ENCODE results near the gene TRIM71.
"Not testable (repeated sequence)": the region's sequence is repeated elsewhere in the genome, so short reads cannot be mapped to it uniquely, and the experiment has no call there.

Gene TRIM71

GRCh38 chr3:32817558-32818228, at the start of gene TRIM71:
Gene TRIM71, plus strand, starts transcription at chr3:32817997. Its CDS starts 84 bp downstream, at chr3:32818081.
- DNase-seq, result no peak

- DNase-seq, result no peak
Observed at GRCh38 chr3:32778389-32778788, 39.4 kb upstream of the TRIM71 start.

GRCh38 chr3:32780071-32780734, 37.6 kb upstream of the TRIM71 start:
- DNase-seq, result no peak

GRCh38 chr3:32780735-32781210, 37.0 kb upstream of the TRIM71 start:
- no peak for DNase-seq

GRCh38 chr3:32781211-32781968, 36.4 kb upstream of the TRIM71 start:
- peak; percentile 51 to 61 for DNase-seq

GRCh38 chr3:32781969-32782270, 35.9 kb upstream of the TRIM71 start:
- not testable (repeated sequence) for DNase-seq

- DNase-seq, result no peak
Observed at GRCh38 chr3:32782407-32782806, 35.4 kb upstream of the TRIM71 start.

GRCh38 chr3:32791833-32792232, 26.0 kb upstream of the TRIM71 start:
- no peak for DNase-seq

- no peak for DNase-seq
Observed at GRCh38 chr3:32794487-32795308, 23.1 kb upstream of the TRIM71 start.

- DNase-seq, result not testable (repeated sequence)
Observed at GRCh38 chr3:32796384-32796950, 21.3 kb upstream of the TRIM71 start.

- DNase-seq, result no peak
Observed at GRCh38 chr3:32797776-32798175, 20.0 kb upstream of the TRIM71 start.

GRCh38 chr3:32801440-32801839, 16.4 kb upstream of the TRIM71 start:
- DNase-seq, result not testable (repeated sequence)

GRCh38 chr3:32813180-32813579, 4.6 kb upstream of the TRIM71 start:
- no peak for DNase-seq

GRCh38 chr3:32814361-32814760, 3.4 kb upstream of the TRIM71 start:
- DNase-seq, result no peak

GRCh38 chr3:32815841-32816438, 1.9 kb upstream of the TRIM71 start:
- DNase-seq, result no peak

- peak in 1 of 2 donors; percentile 2 for DNase-seq
Observed at GRCh38 chr3:32816439-32817256, 1.1 kb upstream of the TRIM71 start.

GRCh38 chr3:32817257-32817557, 590 bp upstream of the TRIM71 start:
- no peak for DNase-seq

- DNase-seq, result no peak
Observed at GRCh38 chr3:32818229-32818969, 602 bp downstream of the TRIM71 start.

- no peak for DNase-seq
Observed at GRCh38 chr3:32818970-32819511, 1.2 kb downstream of the TRIM71 start.
